ENCODE measurements around the gene FAT2. TPM values are rescaled to one million over a fixed set of nuclear protein-coding genes. Genes with fewer than 3 reads are reported as not detected.

FAT2 gene
- polyA plus RNA-seq (2012; ENCODE audit: missing spikeins): 0.25 TPM

GRCh38 chr5:151591144-151591819 is at the start of gene FAT2:
TSS of gene FAT2 (minus strand) at chr5:151591331. CDS start at chr5:151568931, 22,400 bp downstream.
- no peak for TF ChIP-seq POLR2A (IDR thresholded peaks at IDR 0.05; ENCODE audit: low read depth, low read length)
- TF ChIP-seq TAF1 (IDR thresholded peaks at IDR 0.05; ENCODE audit: borderline replicate concordance, low read depth, low read length): no peak
- TF ChIP-seq POLR2AphosphoS5 (IDR thresholded peaks at IDR 0.05; ENCODE audit: low read depth, low read length): no peak
- FAIRE-seq (no peak), DNase-seq (ENCODE audit: insufficient read length) (no peak)

GRCh38 chr5:151638619-151639018 is 47.5 kb upstream of the FAT2 start:
- no peak for TF ChIP-seq TAF1 (IDR thresholded peaks at IDR 0.05; ENCODE audit: borderline replicate concordance, low read depth, low read length)
- no peak for TF ChIP-seq POLR2A (IDR thresholded peaks at IDR 0.05; ENCODE audit: low read depth, low read length)
- FAIRE-seq: no peak
- no peak for DNase-seq (ENCODE audit: insufficient read length)

- no peak for TF ChIP-seq POLR2AphosphoS5 (IDR thresholded peaks at IDR 0.05; ENCODE audit: low read depth, low read length)
- TF ChIP-seq TAF1 (IDR thresholded peaks at IDR 0.05; ENCODE audit: borderline replicate concordance, low read depth, low read length): no peak
- TF ChIP-seq POLR2A (IDR thresholded peaks at IDR 0.05; ENCODE audit: low read depth, low read length): no peak
- no peak for FAIRE-seq
- no peak for DNase-seq (ENCODE audit: insufficient read length)
Observed at GRCh38 chr5:151637676-151638075, 46.5 kb upstream of the FAT2 start.

- no peak for FAIRE-seq
- DNase-seq (ENCODE audit: insufficient read length): no peak
- TF ChIP-seq TAF1 (IDR thresholded peaks at IDR 0.05; ENCODE audit: borderline replicate concordance, low read depth, low read length) (no peak), POLR2A (IDR thresholded peaks at IDR 0.05; ENCODE audit: low read depth, low read length) (no peak), POLR2AphosphoS5 (IDR thresholded peaks at IDR 0.05; ENCODE audit: low read depth, low read length) (no peak)
Observed at GRCh38 chr5:151633892-151634291, 42.8 kb upstream of the FAT2 start.

GRCh38 chr5:151632941-151633340 is 41.8 kb upstream of the FAT2 start:
- TF ChIP-seq TAF1 (IDR thresholded peaks at IDR 0.05; ENCODE audit: borderline replicate concordance, low read depth, low read length) (no peak), POLR2A (IDR thresholded peaks at IDR 0.05; ENCODE audit: low read depth, low read length) (no peak)
- DNase-seq (ENCODE audit: insufficient read length) (no peak), FAIRE-seq (no peak)

- TF ChIP-seq TAF1 (IDR thresholded peaks at IDR 0.05; ENCODE audit: borderline replicate concordance, low read depth, low read length) (no peak), POLR2A (IDR thresholded peaks at IDR 0.05; ENCODE audit: low read depth, low read length) (no peak), POLR2AphosphoS5 (IDR thresholded peaks at IDR 0.05; ENCODE audit: low read depth, low read length) (no peak)
Observed at GRCh38 chr5:151632524-151632923, 41.4 kb upstream of the FAT2 start.

GRCh38 chr5:151631941-151632340 is 40.8 kb upstream of the FAT2 start:
- no peak for TF ChIP-seq POLR2A (IDR thresholded peaks at IDR 0.05; ENCODE audit: low read depth, low read length)
- TF ChIP-seq TAF1 (IDR thresholded peaks at IDR 0.05; ENCODE audit: borderline replicate concordance, low read depth, low read length): no peak
- TF ChIP-seq POLR2AphosphoS5 (IDR thresholded peaks at IDR 0.05; ENCODE audit: low read depth, low read length): no peak
- DNase-seq (ENCODE audit: insufficient read length) (no peak), FAIRE-seq (no peak)

More at GRCh38 chr5:151632524-151632923, 41.4 kb upstream of the FAT2 start:
- FAIRE-seq: no peak
- no peak for DNase-seq (ENCODE audit: insufficient read length)

- TF ChIP-seq POLR2AphosphoS5 (IDR thresholded peaks at IDR 0.05; ENCODE audit: low read depth, low read length): no peak
- TF ChIP-seq TAF1 (IDR thresholded peaks at IDR 0.05; ENCODE audit: borderline replicate concordance, low read depth, low read length): no peak
- no peak for TF ChIP-seq POLR2A (IDR thresholded peaks at IDR 0.05; ENCODE audit: low read depth, low read length)
- FAIRE-seq (no peak), DNase-seq (ENCODE audit: insufficient read length) (no peak)
Observed at GRCh38 chr5:151630088-151630487, 39.0 kb upstream of the FAT2 start.

- no peak for DNase-seq (ENCODE audit: insufficient read length)
- FAIRE-seq: no peak
- no peak for TF ChIP-seq POLR2AphosphoS5 (IDR thresholded peaks at IDR 0.05; ENCODE audit: low read depth, low read length)
- TF ChIP-seq POLR2A (IDR thresholded peaks at IDR 0.05; ENCODE audit: low read depth, low read length): no peak
- no peak for TF ChIP-seq TAF1 (IDR thresholded peaks at IDR 0.05; ENCODE audit: borderline replicate concordance, low read depth, low read length)
Observed at GRCh38 chr5:151628112-151628823, 37.1 kb upstream of the FAT2 start.

GRCh38 chr5:151627650-151628049 is 36.5 kb upstream of the FAT2 start:
- DNase-seq (ENCODE audit: insufficient read length) (no peak), FAIRE-seq (no peak)
- TF ChIP-seq TAF1 (IDR thresholded peaks at IDR 0.05; ENCODE audit: borderline replicate concordance, low read depth, low read length) (no peak), POLR2AphosphoS5 (IDR thresholded peaks at IDR 0.05; ENCODE audit: low read depth, low read length) (no peak)

GRCh38 chr5:151625285-151625684 is 34.2 kb upstream of the FAT2 start:
- no peak for DNase-seq (ENCODE audit: insufficient read length)
- no peak for TF ChIP-seq TAF1 (IDR thresholded peaks at IDR 0.05; ENCODE audit: borderline replicate concordance, low read depth, low read length)
- no peak for TF ChIP-seq POLR2AphosphoS5 (IDR thresholded peaks at IDR 0.05; ENCODE audit: low read depth, low read length)
- no peak for TF ChIP-seq POLR2A (IDR thresholded peaks at IDR 0.05; ENCODE audit: low read depth, low read length)
- no peak for FAIRE-seq

- no peak for DNase-seq (ENCODE audit: insufficient read length)
- no peak for FAIRE-seq
- TF ChIP-seq TAF1 (IDR thresholded peaks at IDR 0.05; ENCODE audit: borderline replicate concordance, low read depth, low read length) (no peak), POLR2AphosphoS5 (IDR thresholded peaks at IDR 0.05; ENCODE audit: low read depth, low read length) (no peak)
Observed at GRCh38 chr5:151624476-151624875, 33.3 kb upstream of the FAT2 start.
